VCaP (cell line): Measurements from ENCODE around the gene ARV1.

Experiments
- H3K27ac ChIP-seq: fragments of 450-650 bp; 2 replicates; pipeline ENCODE4 v1.5.1; 2017
- CTCF ChIP-seq: fragments of 450-650 bp; conservative IDR thresholded peaks from 2 replicates; pipeline ENCODE4 v1.5.1; 2017; ENCODE audit warnings: mild to moderate bottlenecking, moderate library complexity

ARV1 gene

GRCh38 chr1:230985711-230986110 is 6.8 kb downstream of the ARV1 start:
- H3K27ac ChIP-seq, result no peak overlapping the region
- TF ChIP-seq CTCF, result no peak

DNA sequence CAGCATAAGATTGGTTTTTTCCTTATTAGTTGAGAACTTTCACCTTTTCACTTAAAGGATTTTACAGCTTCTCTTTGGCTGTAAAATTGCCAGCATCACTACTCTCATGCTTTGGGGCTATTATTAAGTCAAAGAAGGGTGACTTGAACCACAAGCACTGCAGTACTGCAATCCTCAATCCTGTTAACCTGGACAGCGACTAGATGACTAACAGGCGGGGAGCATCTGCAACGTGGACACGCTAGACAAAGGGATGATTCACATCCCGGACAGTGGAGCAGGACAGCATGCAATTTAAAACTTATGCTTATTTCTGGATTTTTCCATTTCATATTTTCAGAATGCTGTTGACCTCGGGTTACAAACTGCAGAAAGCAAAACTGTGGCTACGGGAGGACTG is 8.1 kb downstream of the ARV1 start:
- TF ChIP-seq CTCF, result no peak
- H3K27ac ChIP-seq, result no peak overlapping the region

GRCh38 chr1:230987448-230987847 is 8.6 kb downstream of the ARV1 start:
- no peak for TF ChIP-seq CTCF
- no peak overlapping the region for H3K27ac ChIP-seq

GRCh38 chr1:230992100-230992774 is 13.3 kb downstream of the ARV1 start:
- no peak for TF ChIP-seq CTCF
- H3K27ac ChIP-seq, result no peak overlapping the region

DNA sequence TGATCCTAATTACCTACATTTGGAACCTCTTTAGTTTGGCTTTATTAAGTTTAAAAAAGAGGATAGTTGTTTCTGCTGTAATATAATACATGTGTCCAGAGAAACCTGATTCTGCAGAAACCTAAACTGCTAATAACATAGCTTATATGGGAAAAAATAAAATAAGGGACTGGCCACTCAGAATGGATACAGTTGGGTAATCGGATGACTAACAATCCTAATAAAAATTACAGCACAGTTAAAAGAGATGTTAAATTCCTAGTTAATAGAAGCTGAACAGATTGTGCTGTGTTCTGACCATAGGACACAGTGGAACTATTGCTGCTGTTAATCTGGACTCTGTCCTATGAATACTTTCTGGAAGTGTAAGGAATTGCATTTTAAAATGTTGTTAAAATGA is 16.0 kb downstream of the ARV1 start:
- no peak for TF ChIP-seq CTCF
- H3K27ac ChIP-seq, result no peak overlapping the region

GRCh38 chr1:231000201-231000600 is 21.3 kb downstream of the ARV1 start:
- no peak for TF ChIP-seq CTCF

GRCh38 chr1:231000639-231001038 is 21.7 kb downstream of the ARV1 start:
- no peak overlapping the region for H3K27ac ChIP-seq

More at GRCh38 chr1:231000201-231000600, 21.3 kb downstream of the ARV1 start:
- no peak overlapping the region for H3K27ac ChIP-seq

More at GRCh38 chr1:231000639-231001038, 21.7 kb downstream of the ARV1 start:
- no peak for TF ChIP-seq CTCF
